Mammary epithelial cell (primary cell): ENCODE measurements around the gene SAMMSON.

Experiments used
- EZH2 ChIP-seq: IDR thresholded peaks from 2 replicates; pipeline ENCODE4 v1.6.1; 2012; ENCODE audit warnings: low read length, inconsistent platforms, borderline replicate concordance
- TF ChIP-seq, protein P1 (sequence below), 2 donors: IDR thresholded peaks in 1 of 2; conservative IDR thresholded peaks in 1 of 2; 2 replicates each; pipeline ENCODE4 v1.5.1; 2011 to 2012; ENCODE audit warnings: inconsistent platforms in 2 of 2, low read length in 2 of 2, mild to moderate bottlenecking in 2 of 2, control low read depth in 1 of 2, low read depth in 1 of 2; ENCODE audit not compliant: insufficient read depth in 1 of 2; ENCODE audit errors: extremely low read depth in 1 of 2

DNA sequence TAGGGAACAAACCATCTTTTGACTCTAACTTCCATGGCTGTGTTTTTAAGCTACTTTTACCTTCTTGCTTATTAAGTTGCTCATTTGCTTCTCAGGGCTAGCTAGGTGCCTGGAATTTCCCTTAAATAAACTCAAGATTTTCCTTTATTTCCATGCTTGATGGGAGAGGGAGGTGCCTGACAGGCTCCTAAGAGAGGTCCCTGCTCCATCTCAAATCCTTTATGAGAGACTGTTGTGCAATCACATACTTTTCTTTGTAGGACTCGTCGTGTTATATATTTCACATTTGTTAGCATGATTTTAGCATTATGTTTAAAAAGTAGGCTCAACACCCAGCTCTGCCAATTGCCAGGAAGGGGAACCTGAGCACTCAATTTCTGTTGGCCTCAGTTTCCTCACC lies 95.7 kb downstream of the SAMMSON start:
- TF ChIP-seq EZH2 = no peak
- TF ChIP-seq, protein P1, sequence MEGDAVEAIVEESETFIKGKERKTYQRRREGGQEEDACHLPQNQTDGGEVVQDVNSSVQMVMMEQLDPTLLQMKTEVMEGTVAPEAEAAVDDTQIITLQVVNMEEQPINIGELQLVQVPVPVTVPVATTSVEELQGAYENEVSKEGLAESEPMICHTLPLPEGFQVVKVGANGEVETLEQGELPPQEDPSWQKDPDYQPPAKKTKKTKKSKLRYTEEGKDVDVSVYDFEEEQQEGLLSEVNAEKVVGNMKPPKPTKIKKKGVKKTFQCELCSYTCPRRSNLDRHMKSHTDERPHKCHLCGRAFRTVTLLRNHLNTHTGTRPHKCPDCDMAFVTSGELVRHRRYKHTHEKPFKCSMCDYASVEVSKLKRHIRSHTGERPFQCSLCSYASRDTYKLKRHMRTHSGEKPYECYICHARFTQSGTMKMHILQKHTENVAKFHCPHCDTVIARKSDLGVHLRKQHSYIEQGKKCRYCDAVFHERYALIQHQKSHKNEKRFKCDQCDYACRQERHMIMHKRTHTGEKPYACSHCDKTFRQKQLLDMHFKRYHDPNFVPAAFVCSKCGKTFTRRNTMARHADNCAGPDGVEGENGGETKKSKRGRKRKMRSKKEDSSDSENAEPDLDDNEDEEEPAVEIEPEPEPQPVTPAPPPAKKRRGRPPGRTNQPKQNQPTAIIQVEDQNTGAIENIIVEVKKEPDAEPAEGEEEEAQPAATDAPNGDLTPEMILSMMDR (conservative IDR thresholded peaks at IDR 0.05 in 1 of 2, IDR thresholded peaks at IDR 0.05 in 1 of 2; ENCODE audit: extremely low read depth in 1 of 2, insufficient read depth in 1 of 2, low read depth in 1 of 2, low read length in 2 of 2) = no peak
